H1 (cell line): Measurements from ENCODE around the gene KLHDC4. TPM values are rescaled to one million over a fixed set of nuclear protein-coding genes. Genes with fewer than 3 reads are reported as not detected.

Experiments used
- GABPA ChIP-seq: IDR thresholded peaks from 2 replicates; pipeline ENCODE4 v1.6.1; 2011; ENCODE audit warnings: mild to moderate bottlenecking, low read length, moderate library complexity, borderline replicate concordance; ENCODE audit not compliant: insufficient read depth
- SAP30 ChIP-seq: fragments of 300-600 bp; sonication (generic); IDR thresholded peaks from 2 replicates; pipeline ENCODE4 v1.7.1; 2012; ENCODE audit warnings: low read length, moderate library complexity, mild to moderate bottlenecking, inconsistent platforms; ENCODE audit not compliant: insufficient read depth, insufficient replicate concordance
- SIX5 ChIP-seq: IDR thresholded peaks from 2 replicates; pipeline ENCODE4 v1.6.1; 2011; ENCODE audit warnings: mild to moderate bottlenecking, low read depth, low read length
- polyA plus RNA-seq, 7 experiments: library from polyadenylated mRNA; depleted of rRNA in 3 of 7; stranded (reverse) in 5 of 7; unstranded in 2 of 7; fragments of >200 nt in 5 of 7; fragments of 200-250 nt in 2 of 7; gene quantifications; 1 replicate in 5 of 7; 2 replicates in 1 of 7; 4 replicates in 1 of 7; pipeline versions ENCODE4 v1.2.1 to v1.2.3, GENCODE V29; 2011 to 2013; ENCODE audit warnings: missing spikeins in 2 of 7, mixed read lengths in 2 of 7
- total RNA-seq: library from RNA; stranded (reverse); fragmentation: NEBNext Ultra II Directional; extraction: Animal tissue kit (Norgen Biotek cat#: 25700); gene quantifications from 2 replicates; pipeline ENCODE4 v1.2.1, GENCODE V29; 2021

The KLHDC4 gene
- total and polyA plus RNA-seq, 2 of the 8 experiments (the other 6 are each of a cell fraction or from before 2014, with no cell fraction given): 23.7 to 63.9 TPM

GRCh38 chr16:87766485-87766797 is 655 bp upstream of the KLHDC4 start (continued):
- TF ChIP-seq SAP30 (no peak), SIX5 (no peak), GABPA (no peak)
